ENCODE data around the gene THBS2. TPM values are rescaled to one million over a fixed set of nuclear protein-coding genes. Genes with fewer than 3 reads are reported as not detected.
A peak's percentile ranks its signal among the peaks of the same experiment; 100 is the strongest.

Gene THBS2
- total RNA-seq, 1 experiment from 2014 or later = not detected

- BruUV-seq (replicated peaks) = no TSS peak
- CTCF ChIA-PET = interaction anchor here (0.6 kb wide), 1 partner anchor 76 kb away, joined by 3 read pairs; no protein-coding TSS in a partner anchor
- Mint-ChIP-seq H3K27me3 (ENCODE audit: insufficient read depth, unreplicated experiment) (no peaks in the 10 kb centered on the region), H3K4me3 (ENCODE audit: unreplicated experiment) (no peak overlapping the region), H3K9me3 (ENCODE audit: unreplicated experiment) (peaks cover 8% of the 10 kb centered on the region), H3K36me3 (ENCODE audit: insufficient read depth, unreplicated experiment) (no peaks in the 10 kb centered on the region), H3K4me1 (ENCODE audit: insufficient read depth, unreplicated experiment) (peaks cover 14% of the 10 kb centered on the region), H3K27ac (ENCODE audit: low read depth, unreplicated experiment) (no peak overlapping the region)
- intact Hi-C loops (cut with micrococcal nuclease) = no loop called here
- POLR2A ChIA-PET = interaction anchor here (1.1 to 1.2 kb wide), 2 partner anchors 20 to 22 kb away, joined by 3 read pairs; no protein-coding TSS in a partner anchor
- no peak for TF ChIP-seq CTCF (IDR thresholded peaks at IDR 0.05; ENCODE audit: unreplicated experiment)
- DNase-seq (ENCODE audit: unreplicated experiment) = no peak
Observed at GRCh38 chr6:169194737-169195136, 58.9 kb downstream of the THBS2 start.

GRCh38 chr6:169190970-169191369 is 62.7 kb downstream of the THBS2 start:
- Mint-ChIP-seq H3K27ac (ENCODE audit: low read depth, unreplicated experiment) (no peak overlapping the region), H3K4me1 (ENCODE audit: insufficient read depth, unreplicated experiment) (peaks cover 19% of the 10 kb centered on the region), H3K9me3 (ENCODE audit: unreplicated experiment) (peaks cover 8% of the 10 kb centered on the region), H3K36me3 (ENCODE audit: insufficient read depth, unreplicated experiment) (no peaks in the 10 kb centered on the region), H3K4me3 (ENCODE audit: unreplicated experiment) (no peak overlapping the region), H3K27me3 (ENCODE audit: insufficient read depth, unreplicated experiment) (no peaks in the 10 kb centered on the region)
- POLR2A ChIA-PET = interaction anchor here (1.3 kb wide), 1 partner anchor 19 kb away, joined by 3 read pairs; no protein-coding TSS in a partner anchor
- TF ChIP-seq CTCF (IDR thresholded peaks at IDR 0.05; ENCODE audit: unreplicated experiment) = no peak
- CTCF ChIA-PET = interaction anchor here (0.9 kb wide), 1 partner anchor 21 kb away, joined by 3 read pairs; no protein-coding TSS in a partner anchor
- DNase-seq (ENCODE audit: unreplicated experiment) = no peak
- BruUV-seq (replicated peaks) = no TSS peak
- intact Hi-C loops (cut with micrococcal nuclease) = no loop called here

- peaks cover 8% of the 10 kb centered on the region for H3K9me3 Mint-ChIP-seq (ENCODE audit: unreplicated experiment)
- BruUV-seq (replicated peaks) = no TSS peak
- no peak overlapping the region for H3K4me3 Mint-ChIP-seq (ENCODE audit: unreplicated experiment)
- no peaks in the 10 kb centered on the region for H3K27me3 Mint-ChIP-seq (ENCODE audit: insufficient read depth, unreplicated experiment)
- H3K36me3 Mint-ChIP-seq (ENCODE audit: insufficient read depth, unreplicated experiment) = no peaks in the 10 kb centered on the region
- ChIA-PET POLR2A (interaction anchor here (0.5 to 1.3 kb wide), 3 partner anchors 18 to 724 kb away, joined by 3 to 4 read pairs (median 4); no protein-coding TSS in a partner anchor), CTCF (interaction anchor here (0.9 to 1.3 kb wide), 2 partner anchors 20 to 102 kb away, joined by 3 read pairs; no protein-coding TSS in a partner anchor)
- no peak for TF ChIP-seq CTCF (IDR thresholded peaks at IDR 0.05; ENCODE audit: unreplicated experiment)
- intact Hi-C loops (cut with micrococcal nuclease) = no loop called here
- peak; percentile 60 for DNase-seq (ENCODE audit: unreplicated experiment)
- H3K4me1 Mint-ChIP-seq (ENCODE audit: insufficient read depth, unreplicated experiment) = peaks cover 19% of the 10 kb centered on the region
- H3K27ac Mint-ChIP-seq (ENCODE audit: low read depth, unreplicated experiment) = no peak overlapping the region
Observed at GRCh38 chr6:169190144-169190584, 63.5 kb downstream of the THBS2 start.

GRCh38 chr6:169189686-169190085 is 64.0 kb downstream of the THBS2 start:
- no TSS peak for BruUV-seq (replicated peaks)
- ChIA-PET CTCF (interaction anchor here (1.3 kb wide), 1 partner anchor 103 kb away, joined by 3 read pairs; no protein-coding TSS in a partner anchor), POLR2A (interaction anchor here (0.5 to 1.5 kb wide), 4 partner anchors 25 to 724 kb away, joined by 3 to 4 read pairs (median 4); no protein-coding TSS in a partner anchor)
- no peak for DNase-seq (ENCODE audit: unreplicated experiment)
- Mint-ChIP-seq H3K4me1 (ENCODE audit: insufficient read depth, unreplicated experiment) (peaks cover 17% of the 10 kb centered on the region), H3K4me3 (ENCODE audit: unreplicated experiment) (no peak overlapping the region), H3K9me3 (ENCODE audit: unreplicated experiment) (peaks cover 8% of the 10 kb centered on the region), H3K36me3 (ENCODE audit: insufficient read depth, unreplicated experiment) (no peaks in the 10 kb centered on the region), H3K27me3 (ENCODE audit: insufficient read depth, unreplicated experiment) (no peaks in the 10 kb centered on the region), H3K27ac (ENCODE audit: low read depth, unreplicated experiment) (no peak overlapping the region)
- no peak for TF ChIP-seq CTCF (IDR thresholded peaks at IDR 0.05; ENCODE audit: unreplicated experiment)
- intact Hi-C loops (cut with micrococcal nuclease) = no loop called here
